PFSK-1 (cell line): ENCODE data around the gene OR52A1.

Source experiments
- FOXP2 ChIP-seq: optimal IDR thresholded peaks from 2 replicates; pipeline ENCODE3; 2011; ENCODE audit warnings: borderline replicate concordance, control low read depth, inconsistent platforms; ENCODE audit not compliant: insufficient read depth; ENCODE audit errors: extremely low read length, extremely low read depth
- POLR2AphosphoS5 ChIP-seq: IDR thresholded peaks from 2 replicates; pipeline ENCODE4 v1.6.1; 2012; ENCODE audit warnings: low read depth, mild to moderate bottlenecking, control low read depth, low read length, moderate library complexity
- REST ChIP-seq, 2 experiments: IDR thresholded peaks; 2 replicates each; pipeline versions ENCODE4 v1.6.1 to v1.8.0; 2011 to 2012; ENCODE audit warnings: low read depth in 2 of 2, low read length in 2 of 2, control low read depth in 1 of 2, inconsistent platforms in 1 of 2, mild to moderate bottlenecking in 1 of 2, moderate library complexity in 1 of 2; ENCODE audit not compliant: insufficient read depth in 1 of 2
- SIN3A ChIP-seq: IDR thresholded peaks from 2 replicates; pipeline ENCODE4 v1.6.1; 2012; ENCODE audit warnings: mild to moderate bottlenecking, low read length, moderate library complexity, borderline replicate concordance; ENCODE audit not compliant: insufficient read depth
- TAF1 ChIP-seq: IDR thresholded peaks from 2 replicates; pipeline ENCODE4 v1.6.1; 2012; ENCODE audit warnings: low read length, control low read depth, borderline replicate concordance; ENCODE audit not compliant: insufficient read depth

- TF ChIP-seq TAF1 (no peak), REST (IDR thresholded peaks at IDR 0.05; ENCODE audit: insufficient read depth in 1 of 2, low read depth in 2 of 2, low read length in 2 of 2) (no peak), POLR2AphosphoS5 (no peak), SIN3A (no peak), FOXP2 (no peak)
Observed at GRCh38 chr11:5102246-5102645, 52.3 kb downstream of the OR52A1 start.
